Thyroid gland (tissue), 4 donors: ENCODE measurements around the gene COL1A2. TPM values are rescaled to one million over a fixed set of nuclear protein-coding genes. Genes with fewer than 3 reads are reported as not detected.

Experiments
- DNase-seq, 2 donors: peaks; one replicate each; pipeline ENCODE4 v3.0.0-alpha.2; 2019
- H3K27ac ChIP-seq, 3 donors: fragments of 200-600 bp; sonication (generic); 1 replicate in 2 of 3; 2 replicates in 1 of 3; pipeline ENCODE4 v1.5.1; 2016 to 2019; ENCODE audit warnings: mild to moderate bottlenecking in 1 of 3, moderate library complexity in 1 of 3
- H3K27me3 ChIP-seq: fragments of 200-600 bp; sonication (generic); one replicate; pipeline ENCODE4 v1.5.1; 2019
- H3K36me3 ChIP-seq, 2 donors: fragments of 200-600 bp; sonication (generic); one replicate each; pipeline ENCODE4 v1.5.1; 2016 to 2019
- H3K4me1 ChIP-seq, 2 donors: fragments of 200-600 bp; sonication (generic); one replicate each; pipeline ENCODE4 v1.5.1; 2017 to 2019
- H3K4me3 ChIP-seq, 3 donors: fragments of 200-600 bp; sonication (generic); replicated peaks in 1 of 3; 1 replicate in 2 of 3; 2 replicates in 1 of 3; pipeline ENCODE4 v1.5.1; 2016; ENCODE audit warnings: mild to moderate bottlenecking in 1 of 3
- H3K9me3 ChIP-seq: fragments of 200-600 bp; sonication (generic); one replicate; pipeline ENCODE4 v1.5.1; 2017
- POLR2A ChIP-seq, 2 donors: fragments of 450-650 bp; IDR thresholded peaks; one replicate each; pipeline ENCODE4 v1.6.1; 2017; ENCODE audit warnings: antibody characterized with exemption in 2 of 2, mild to moderate bottlenecking in 2 of 2, moderate library complexity in 1 of 2
- WGBS, 2 donors: methylation state at CpG; one replicate each; pipeline ENCODE4 v1.1.5; 2017; 5-methylcytosine and 5-hydroxymethylcytosine counted together
- intact Hi-C: fragments of 100-400 bp; cut with DNase I; formaldehyde crosslinking; loops from one replicate; pipeline ENCODE4 v1.15.1; 2023
- total RNA-seq, 4 donors: library from RNA; depleted of rRNA; stranded (reverse); fragments of >200 nt; gene quantifications; one replicate each; pipeline ENCODE4 v1.2.3, GENCODE V29; 2016
- TF ChIP-seq, protein P1 (sequence below), 6 experiments: fragments of 200-600 bp in 3 of 6; fragments of 450-650 bp in 3 of 6; sonication (generic) in 3 of 6; IDR thresholded peaks; one replicate each; pipeline ENCODE4 v1.5.1; 2016 to 2019; ENCODE audit warnings: antibody characterized with exemption in 6 of 6, mild to moderate bottlenecking in 2 of 6, inconsistent platforms in 1 of 6, moderate library complexity in 1 of 6

Gene COL1A2
- total RNA-seq, 4 donors from 2014 or later: 50.4 to 143 (median 88.4) TPM

DNA sequence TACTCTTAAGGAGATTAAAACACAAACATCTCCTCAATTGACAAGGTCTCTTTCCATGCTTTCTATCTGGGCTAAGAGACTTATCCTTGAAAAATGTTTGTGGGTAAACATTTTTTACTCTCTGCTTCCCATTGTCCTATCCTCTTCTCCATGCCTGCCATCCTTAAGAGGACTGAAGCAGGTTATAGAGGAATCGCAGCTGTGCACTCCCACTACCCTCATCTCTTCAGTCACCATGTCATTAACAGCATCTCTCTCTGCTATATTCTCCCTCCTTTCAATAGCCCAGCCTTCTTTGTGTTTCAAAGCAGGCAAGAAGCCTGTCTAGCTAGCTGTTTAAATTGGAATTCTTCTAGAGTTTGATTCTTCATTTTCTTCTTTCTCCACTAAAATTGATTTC is 22.6 kb downstream of the COL1A2 start:
- TF ChIP-seq, protein P1, sequence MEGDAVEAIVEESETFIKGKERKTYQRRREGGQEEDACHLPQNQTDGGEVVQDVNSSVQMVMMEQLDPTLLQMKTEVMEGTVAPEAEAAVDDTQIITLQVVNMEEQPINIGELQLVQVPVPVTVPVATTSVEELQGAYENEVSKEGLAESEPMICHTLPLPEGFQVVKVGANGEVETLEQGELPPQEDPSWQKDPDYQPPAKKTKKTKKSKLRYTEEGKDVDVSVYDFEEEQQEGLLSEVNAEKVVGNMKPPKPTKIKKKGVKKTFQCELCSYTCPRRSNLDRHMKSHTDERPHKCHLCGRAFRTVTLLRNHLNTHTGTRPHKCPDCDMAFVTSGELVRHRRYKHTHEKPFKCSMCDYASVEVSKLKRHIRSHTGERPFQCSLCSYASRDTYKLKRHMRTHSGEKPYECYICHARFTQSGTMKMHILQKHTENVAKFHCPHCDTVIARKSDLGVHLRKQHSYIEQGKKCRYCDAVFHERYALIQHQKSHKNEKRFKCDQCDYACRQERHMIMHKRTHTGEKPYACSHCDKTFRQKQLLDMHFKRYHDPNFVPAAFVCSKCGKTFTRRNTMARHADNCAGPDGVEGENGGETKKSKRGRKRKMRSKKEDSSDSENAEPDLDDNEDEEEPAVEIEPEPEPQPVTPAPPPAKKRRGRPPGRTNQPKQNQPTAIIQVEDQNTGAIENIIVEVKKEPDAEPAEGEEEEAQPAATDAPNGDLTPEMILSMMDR (IDR thresholded peaks at IDR 0.05): no peak
- TF ChIP-seq POLR2A (IDR thresholded peaks at IDR 0.05): no peak
- intact Hi-C loops: no loop called here
- Histone ChIP-seq H3K4me3 (no peak overlapping the region), H3K36me3 (peaks cover 0 to 22% of the 10 kb centered on the region in 2 donors), H3K27ac (no peak overlapping the region), H3K27me3 (no peaks in the 10 kb centered on the region), H3K4me1 (no peaks in the 10 kb centered on the region), H3K9me3 (no peaks in the 10 kb centered on the region)
- DNase-seq: no peak
- WGBS, 2 donors: 68 to 71% methylated on average over 1 of the region's 1 CpG

DNA sequence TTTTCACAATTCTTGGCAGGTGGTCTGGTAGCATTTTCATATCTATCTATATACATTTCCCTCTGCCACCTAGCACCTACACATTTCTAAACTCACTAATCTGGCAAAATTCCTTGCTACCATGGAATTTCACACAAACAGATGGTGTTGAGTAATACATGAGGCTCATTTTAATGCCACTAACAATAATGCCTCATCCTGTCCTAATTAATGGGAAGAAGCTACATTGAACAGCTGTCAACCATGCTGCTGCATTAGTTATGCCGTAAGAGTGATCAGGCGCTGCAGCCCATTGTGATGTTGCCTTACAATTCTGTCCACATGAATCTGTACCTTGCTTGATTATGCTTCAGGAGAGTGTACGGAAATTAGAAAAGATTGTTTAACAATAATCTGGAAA is 23.2 kb downstream of the COL1A2 start:
- 92 to 93% methylated on average over 3 of the region's 3 CpGs for whole genome bisulfite sequencing, 2 donors
- intact Hi-C loops: no loop called here
- DNase-seq: no peak
- TF ChIP-seq POLR2A (IDR thresholded peaks at IDR 0.05): no peak
- TF ChIP-seq, protein P1 (IDR thresholded peaks at IDR 0.05): no peak
- peaks cover 0 to 22% of the 10 kb centered on the region in 2 donors for H3K36me3 ChIP-seq
- H3K4me3 ChIP-seq: no peak overlapping the region
- no peaks in the 10 kb centered on the region for H3K27me3 ChIP-seq
- H3K27ac ChIP-seq: no peak overlapping the region
- no peaks in the 10 kb centered on the region for H3K4me1 ChIP-seq
- H3K9me3 ChIP-seq: no peaks in the 10 kb centered on the region

DNA sequence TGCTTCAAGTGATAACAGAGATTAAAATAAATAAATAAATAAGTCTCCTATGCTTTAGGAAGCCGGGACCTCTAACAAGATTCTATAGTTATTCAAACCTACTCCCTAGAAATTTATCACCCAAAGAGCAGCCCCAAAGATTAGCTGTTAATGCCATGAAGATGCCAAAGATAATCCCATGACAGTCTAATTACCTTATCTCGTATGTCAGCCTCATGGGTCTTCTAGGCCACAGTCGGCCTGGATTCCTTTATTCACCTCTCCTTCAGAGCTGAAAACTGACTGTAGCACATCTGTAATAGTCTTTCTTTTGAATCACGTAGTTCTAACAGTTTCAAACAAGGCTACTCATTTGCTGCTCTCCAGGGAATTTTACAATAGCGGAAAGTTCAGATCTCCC is 24.2 kb downstream of the COL1A2 start:
- 62 to 81% methylated on average over 5 of the region's 5 CpGs for WGBS, 2 donors
- peaks cover 0 to 21% of the 10 kb centered on the region in 2 donors for H3K36me3 ChIP-seq
- no peaks in the 10 kb centered on the region for H3K4me1 ChIP-seq
- no peak for TF ChIP-seq POLR2A (IDR thresholded peaks at IDR 0.05)
- TF ChIP-seq, protein P1 (IDR thresholded peaks at IDR 0.05): no peak
- no peak for DNase-seq
- H3K27me3 ChIP-seq: no peaks in the 10 kb centered on the region
- intact Hi-C loops: no loop called here
- H3K9me3 ChIP-seq: no peaks in the 10 kb centered on the region
- peak overlapping the region in 1 of 3 donors; percentile 0 for H3K27ac ChIP-seq
- no peak overlapping the region for H3K4me3 ChIP-seq

DNA sequence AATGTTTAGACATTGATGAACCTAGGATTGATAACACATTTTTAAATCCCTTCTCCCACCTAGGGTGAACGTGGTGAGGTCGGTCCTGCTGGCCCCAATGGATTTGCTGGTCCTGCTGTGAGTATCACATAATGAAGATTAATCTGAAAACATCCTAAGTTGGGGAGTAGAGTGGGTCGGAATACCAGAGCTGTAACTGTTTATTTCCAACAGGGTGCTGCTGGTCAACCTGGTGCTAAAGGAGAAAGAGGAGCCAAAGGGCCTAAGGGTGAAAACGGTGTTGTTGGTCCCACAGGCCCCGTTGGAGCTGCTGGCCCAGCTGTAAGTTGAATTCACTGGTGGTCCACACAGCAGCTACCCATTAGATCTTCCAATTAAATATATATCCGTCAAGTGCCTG is 25.6 kb downstream of the COL1A2 start:
- no peaks in the 10 kb centered on the region for H3K27me3 ChIP-seq
- TF ChIP-seq, protein P1 (IDR thresholded peaks at IDR 0.05): no peak
- no peak for TF ChIP-seq POLR2A (IDR thresholded peaks at IDR 0.05)
- peaks cover 0 to 24% of the 10 kb centered on the region in 2 donors for H3K36me3 ChIP-seq
- no peak overlapping the region for H3K27ac ChIP-seq
- no peaks in the 10 kb centered on the region for H3K9me3 ChIP-seq
- DNase-seq: no peak
- 78 to 85% methylated on average over 6 of the region's 6 CpGs for WGBS, 2 donors
- H3K4me1 ChIP-seq: no peaks in the 10 kb centered on the region
- intact Hi-C loops: no loop called here
- H3K4me3 ChIP-seq: no peak overlapping the region

DNA sequence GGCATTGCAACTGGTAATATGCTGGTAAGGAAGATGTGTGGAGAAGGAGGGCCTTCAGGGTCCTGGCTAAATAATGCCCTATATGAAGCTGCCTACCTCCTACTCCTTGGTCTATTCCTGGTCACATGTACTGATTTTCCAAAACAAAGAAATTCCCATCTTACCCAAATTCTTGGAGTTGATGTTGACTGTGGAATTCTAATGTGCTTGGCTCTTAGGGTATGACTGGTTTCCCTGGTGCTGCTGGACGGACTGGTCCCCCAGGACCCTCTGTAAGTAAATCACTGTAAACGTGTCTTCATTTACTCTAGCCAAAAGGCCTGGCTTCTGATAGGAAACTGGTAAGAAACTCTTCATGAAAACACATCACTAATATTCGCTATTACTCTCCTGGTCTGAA is 27.0 kb downstream of the COL1A2 start:
- intact Hi-C loops: no loop called here
- peaks cover 0 to 32% of the 10 kb centered on the region in 2 donors for H3K36me3 ChIP-seq
- WGBS, 2 donors: 75 to 94% methylated on average over 3 of the region's 3 CpGs

More for the DNA sequence above, 27.0 kb downstream of the COL1A2 start:
- H3K27ac ChIP-seq: peak overlapping the region in 1 of 3 donors; percentile 15
- no peaks in the 10 kb centered on the region for H3K9me3 ChIP-seq
- H3K4me3 ChIP-seq: no peak overlapping the region
- no peak for TF ChIP-seq POLR2A (IDR thresholded peaks at IDR 0.05)
- TF ChIP-seq, protein P1 (IDR thresholded peaks at IDR 0.05): no peak
- H3K4me1 ChIP-seq: no peaks in the 10 kb centered on the region
- DNase-seq: no peak
- H3K27me3 ChIP-seq: no peaks in the 10 kb centered on the region
